Thymus (tissue), 11 donors: ENCODE results near the gene TBC1D8. TPM values are rescaled to one million over a fixed set of nuclear protein-coding genes. Genes with fewer than 3 reads are reported as not detected.

Experiments used
- DNase-seq, 9 donors: peaks; one replicate each; pipeline ENCODE4 v3.0.0-alpha.2; 2013; ENCODE audit warnings: low spot score in 9 of 9, low read depth in 6 of 9, missing footprints in 1 of 9
- H3K27ac ChIP-seq, 2 donors: one replicate each; pipeline ENCODE4 v1.5.1; 2013; ENCODE audit warnings: control low read depth in 1 of 2, low read depth in 1 of 2, low read length in 1 of 2, mild to moderate bottlenecking in 1 of 2, moderate library complexity in 1 of 2
- H3K27me3 ChIP-seq, 2 donors: one replicate each; pipeline ENCODE4 v1.5.1; 2013; ENCODE audit warnings: low read length in 1 of 2; ENCODE audit not compliant: control insufficient read depth in 2 of 2, insufficient read depth in 1 of 2
- H3K36me3 ChIP-seq, 2 donors: one replicate each; pipeline ENCODE4 v1.5.1; 2013; ENCODE audit warnings: low read length in 1 of 2, mild to moderate bottlenecking in 1 of 2, moderate library complexity in 1 of 2; ENCODE audit not compliant: control insufficient read depth in 2 of 2, insufficient read depth in 2 of 2
- H3K4me1 ChIP-seq, 2 donors: one replicate each; pipeline ENCODE4 v1.5.1; 2013; ENCODE audit warnings: low read length in 2 of 2; ENCODE audit not compliant: control insufficient read depth in 2 of 2, insufficient read depth in 2 of 2
- H3K4me3 ChIP-seq, 2 donors: one replicate each; pipeline ENCODE4 v1.5.1; 2013; ENCODE audit warnings: low read length in 2 of 2, control low read depth in 1 of 2, mild to moderate bottlenecking in 1 of 2
- H3K9me3 ChIP-seq, 2 donors: one replicate each; pipeline ENCODE4 v1.5.1; 2013; ENCODE audit warnings: low read length in 1 of 2, mild to moderate bottlenecking in 1 of 2; ENCODE audit not compliant: control insufficient read depth in 2 of 2, insufficient read depth in 1 of 2
- WGBS: extraction: QIAGEN DNeasy Blood & Tissue Kit; methylation state at CpG from one replicate; pipeline ENCODE4 v1.1.7; 2013; 5-methylcytosine and 5-hydroxymethylcytosine counted together
- polyA plus RNA-seq: library from polyadenylated mRNA; stranded (reverse); fragments of 200-250 nt; gene quantifications from one replicate; pipeline ENCODE4 v1.2.3, GENCODE V29; 2013
- total RNA-seq: library from RNA; stranded (reverse); fragments of 120-200 nt; gene quantifications from one replicate; pipeline ENCODE4 v1.2.4, GENCODE V29; 2013
- donor health status: healthy.

TBC1D8 gene
- total and polyA plus RNA-seq, 2 donors: 7.7 to 16.5 TPM

GRCh38 chr2:100959225-100959880 lies 191.8 kb downstream of the TBC1D8 start:
- WGBS: 53% methylated on average over 6 of the region's 6 CpGs
- H3K27ac ChIP-seq: no peak overlapping the region

GRCh38 chr2:100957996-100958653 lies 193.1 kb downstream of the TBC1D8 start:
- Histone ChIP-seq H3K36me3 (no peaks in the 10 kb centered on the region), H3K9me3 (no peaks in the 10 kb centered on the region), H3K4me1 (peaks cover 0 to 7% of the 10 kb centered on the region in 2 donors), H3K27me3 (no peaks in the 10 kb centered on the region), H3K27ac (no peak overlapping the region), H3K4me3 (no peak overlapping the region)
- WGBS: 91% methylated on average over 16 of the region's 16 CpGs
- DNase-seq: no peak

More at GRCh38 chr2:100959225-100959880, 191.8 kb downstream of the TBC1D8 start:
- no peaks in the 10 kb centered on the region for H3K9me3 ChIP-seq
- H3K27me3 ChIP-seq: no peaks in the 10 kb centered on the region
- no peaks in the 10 kb centered on the region for H3K36me3 ChIP-seq
- peaks cover 0 to 9% of the 10 kb centered on the region in 2 donors for H3K4me1 ChIP-seq
- no peak for DNase-seq
- no peak overlapping the region for H3K4me3 ChIP-seq

Other genes with a start within 250 kb of the TBC1D8 start
- gene RPL31, start 149.1 kb downstream of the TBC1D8 start, total RNA-seq: 4,346 TPM
- 8,913 TPM for gene RPL31, start 149.1 kb downstream of the TBC1D8 start, polyA plus RNA-seq
- 49.4 TPM for gene CNOT11, start 101.5 kb upstream of the TBC1D8 start, total RNA-seq
- gene CNOT11, start 101.5 kb upstream of the TBC1D8 start, polyA plus RNA-seq: 34.0 TPM
- 45.8 TPM for gene RNF149, start 157.3 kb upstream of the TBC1D8 start, total RNA-seq
- gene RNF149, start 157.3 kb upstream of the TBC1D8 start, polyA plus RNA-seq: 105 TPM
- gene CREG2, start 236.1 kb upstream of the TBC1D8 start, total RNA-seq: 0.38 TPM
- 0.07 TPM for gene CREG2, start 236.1 kb upstream of the TBC1D8 start, polyA plus RNA-seq